GM04504 (cell line): ENCODE data around the gene ZNF592.

Source experiments
- DNase-seq: peaks from one replicate; pipeline ENCODE4 v3.0.0-alpha.2; 2012; ENCODE audit warnings: low read depth

The ZNF592 gene

GRCh38 chr15:84831028-84831427, 82.6 kb downstream of the ZNF592 start:
- DNase-seq: no peak

GRCh38 chr15:84831613-84832012, 83.2 kb downstream of the ZNF592 start:
- DNase-seq: no peak

- no peak for DNase-seq
Measured at GRCh38 chr15:84832448-84833040, 84.2 kb downstream of the ZNF592 start.

GRCh38 chr15:84833447-84834228, 85.2 kb downstream of the ZNF592 start:
- no peak for DNase-seq

GRCh38 chr15:84834229-84834955, 86.0 kb downstream of the ZNF592 start:
- DNase-seq: no peak

- no peak for DNase-seq
Measured at GRCh38 chr15:84834969-84835368, 86.6 kb downstream of the ZNF592 start.

- no peak for DNase-seq
Measured at GRCh38 chr15:84835661-84836337, 87.4 kb downstream of the ZNF592 start.

GRCh38 chr15:84836844-84837243, 88.5 kb downstream of the ZNF592 start:
- DNase-seq: no peak

- DNase-seq: no peak
Measured at GRCh38 chr15:84839714-84840113, 91.3 kb downstream of the ZNF592 start.

GRCh38 chr15:84840255-84840654, 91.9 kb downstream of the ZNF592 start:
- DNase-seq: no peak

- peak; percentile 48 for DNase-seq
Measured at GRCh38 chr15:84840741-84841429, 92.5 kb downstream of the ZNF592 start.

- DNase-seq: no peak
Measured at GRCh38 chr15:84842781-84843180, 94.4 kb downstream of the ZNF592 start.

GRCh38 chr15:84844964-84845363, 96.6 kb downstream of the ZNF592 start:
- DNase-seq: no peak

- peak; percentile 32 for DNase-seq
Measured at GRCh38 chr15:84845631-84846030, 97.2 kb downstream of the ZNF592 start.

GRCh38 chr15:84846269-84846668, 97.9 kb downstream of the ZNF592 start:
- no peak for DNase-seq

GRCh38 chr15:84847382-84847781, 99.0 kb downstream of the ZNF592 start:
- DNase-seq: no peak

- DNase-seq: no peak
Measured at GRCh38 chr15:84852212-84852611, 103.8 kb downstream of the ZNF592 start.

GRCh38 chr15:84855136-84855535, 106.7 kb downstream of the ZNF592 start:
- DNase-seq: no peak

GRCh38 chr15:84855765-84856164, 107.4 kb downstream of the ZNF592 start:
- no peak for DNase-seq
